Caco-2 (cell line): ENCODE data around the gene KRTAP9-9. TPM values are rescaled to one million over a fixed set of nuclear protein-coding genes. Genes with fewer than 3 reads are reported as not detected.
"Not testable (repeated sequence)": the region's sequence is repeated elsewhere in the genome, so short reads cannot be mapped to it uniquely, and the experiment has no call there.

Experiments
- BruUV-seq: library from RNA; stranded (reverse); fragments of 400-500 nt; replicated peaks from 2 replicates; lab custom pipeline; 2021; lab: Mats Ljungman, UMichigan
- CTCF ChIA-PET: fragments of 300-600 bp; sonication (Branson Sonifier 250); formaldehyde crosslinking; loops from one replicate; lab custom pipeline; 2022; ENCODE audit warnings: antibody characterized with exemption; lab: Charles Lee
- POLR2A ChIA-PET: fragments of 300-600 bp; sonication (Branson Sonifier 250); formaldehyde crosslinking; loops from one replicate; lab custom pipeline; 2022; ENCODE audit warnings: antibody characterized with exemption; lab: Charles Lee
- DNase-seq, 2 experiments: peaks; one replicate each; pipeline versions ENCODE4 v3.0.0 to v3.0.0-alpha.2; 2020 to 2022
- H3K27me3 ChIP-seq: replicated peaks from 2 replicates; pipeline ENCODE4 v1.6.0; 2011; ENCODE audit warnings: low read length; ENCODE audit not compliant: control insufficient read depth, insufficient read depth
- H3K36me3 ChIP-seq: 2 replicates; pipeline ENCODE4 v1.5.1; 2011; ENCODE audit warnings: low read length; ENCODE audit not compliant: control insufficient read depth, insufficient read depth
- H3K4me1 ChIP-seq: fragments of 250-450 bp; sonication (Bioruptor Pico); 2 replicates; pipeline ENCODE4 v1.5.1; 2020; ENCODE audit warnings: mild to moderate bottlenecking
- H3K4me3 ChIP-seq: 2 replicates; pipeline ENCODE4 v1.5.1; 2011; ENCODE audit warnings: low read depth, mild to moderate bottlenecking, control low read depth, low read length
- H3K9me3 ChIP-seq: fragments of 250-450 bp; sonication (Bioruptor Pico); 2 replicates; pipeline ENCODE4 v1.5.1; 2020; ENCODE audit warnings: mild to moderate bottlenecking, moderate library complexity
- H3K27ac Mint-ChIP-seq: one replicate; pipeline ENCODE4 v1.8.0; 2022; ENCODE audit warnings: mixed read lengths; ENCODE audit not compliant: unreplicated experiment
- H3K27me3 Mint-ChIP-seq: one replicate; pipeline ENCODE4 v1.8.0; 2022; ENCODE audit warnings: mixed read lengths; ENCODE audit not compliant: insufficient read depth, unreplicated experiment
- H3K36me3 Mint-ChIP-seq: one replicate; pipeline ENCODE4 v1.8.0; 2022; ENCODE audit warnings: mild to moderate bottlenecking, mixed read lengths; ENCODE audit not compliant: insufficient read depth, unreplicated experiment
- H3K4me1 Mint-ChIP-seq: one replicate; pipeline ENCODE4 v1.8.0; 2022; ENCODE audit warnings: low read depth, mixed read lengths; ENCODE audit not compliant: unreplicated experiment
- H3K4me3 Mint-ChIP-seq: one replicate; pipeline ENCODE4 v1.8.0; 2022; ENCODE audit warnings: mild to moderate bottlenecking, moderate library complexity, mixed read lengths; ENCODE audit not compliant: unreplicated experiment
- H3K9me3 Mint-ChIP-seq: one replicate; pipeline ENCODE4 v1.8.0; 2022; ENCODE audit warnings: mixed read lengths; ENCODE audit not compliant: unreplicated experiment
- intact Hi-C: fragments of 100-400 bp; cut with micrococcal nuclease; formaldehyde crosslinking; loops from one replicate; pipeline ENCODE4 v1.10.0; 2022; ENCODE audit not compliant: unreplicated experiment
- total RNA-seq: library from RNA; stranded (reverse); gene quantifications from 2 replicates; pipeline ENCODE4 v1.2.3, GENCODE V29; 2022
- TF ChIP-seq, protein P1 (sequence below), 2 experiments: fragments of 200-600 bp in 1 of 2; IDR thresholded peaks; 1 replicate in 1 of 2; 2 replicates in 1 of 2; pipeline versions ENCODE4 v1.5.1 to v1.8.0; 2011 to 2022; ENCODE audit warnings: antibody characterized with exemption in 1 of 2, control low read depth in 1 of 2, inconsistent platforms in 1 of 2, low read depth in 1 of 2, low read length in 1 of 2, mild to moderate bottlenecking in 1 of 2, moderate library complexity in 1 of 2; ENCODE audit not compliant: insufficient read depth in 1 of 2, severe bottlenecking in 1 of 2, unreplicated experiment in 1 of 2

The KRTAP9-9 gene
- total RNA-seq, 1 experiment from 2014 or later = not detected

GRCh38 chr17:41230094-41230493 lies 25.1 kb upstream of the KRTAP9-9 start:
- DNase-seq = no peak
- no peaks in the 10 kb centered on the region for H3K9me3 Mint-ChIP-seq
- H3K36me3 ChIP-seq = no peaks in the 10 kb centered on the region
- H3K4me3 Mint-ChIP-seq = no peak overlapping the region
- H3K36me3 Mint-ChIP-seq = no peaks in the 10 kb centered on the region
- H3K4me3 ChIP-seq = no peak overlapping the region
- no peaks in the 10 kb centered on the region for H3K9me3 ChIP-seq
- H3K27me3 ChIP-seq = no peaks in the 10 kb centered on the region
- ChIA-PET CTCF (interaction anchor here (0.7 kb wide), 1 partner anchor 335 kb away, joined by 5 read pairs; no protein-coding TSS in a partner anchor), POLR2A (no interaction called here)
- intact Hi-C loops = no loop called here
- H3K27ac Mint-ChIP-seq = no peak overlapping the region
- H3K4me1 Mint-ChIP-seq = no peaks in the 10 kb centered on the region
- TF ChIP-seq, protein P1, sequence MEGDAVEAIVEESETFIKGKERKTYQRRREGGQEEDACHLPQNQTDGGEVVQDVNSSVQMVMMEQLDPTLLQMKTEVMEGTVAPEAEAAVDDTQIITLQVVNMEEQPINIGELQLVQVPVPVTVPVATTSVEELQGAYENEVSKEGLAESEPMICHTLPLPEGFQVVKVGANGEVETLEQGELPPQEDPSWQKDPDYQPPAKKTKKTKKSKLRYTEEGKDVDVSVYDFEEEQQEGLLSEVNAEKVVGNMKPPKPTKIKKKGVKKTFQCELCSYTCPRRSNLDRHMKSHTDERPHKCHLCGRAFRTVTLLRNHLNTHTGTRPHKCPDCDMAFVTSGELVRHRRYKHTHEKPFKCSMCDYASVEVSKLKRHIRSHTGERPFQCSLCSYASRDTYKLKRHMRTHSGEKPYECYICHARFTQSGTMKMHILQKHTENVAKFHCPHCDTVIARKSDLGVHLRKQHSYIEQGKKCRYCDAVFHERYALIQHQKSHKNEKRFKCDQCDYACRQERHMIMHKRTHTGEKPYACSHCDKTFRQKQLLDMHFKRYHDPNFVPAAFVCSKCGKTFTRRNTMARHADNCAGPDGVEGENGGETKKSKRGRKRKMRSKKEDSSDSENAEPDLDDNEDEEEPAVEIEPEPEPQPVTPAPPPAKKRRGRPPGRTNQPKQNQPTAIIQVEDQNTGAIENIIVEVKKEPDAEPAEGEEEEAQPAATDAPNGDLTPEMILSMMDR (IDR thresholded peaks at IDR 0.05; ENCODE audit: insufficient read depth in 1 of 2, low read depth in 1 of 2, low read length in 1 of 2, severe bottlenecking in 1 of 2, unreplicated experiment in 1 of 2) = no peak
- peaks cover 4% of the 10 kb centered on the region for H3K27me3 Mint-ChIP-seq
- BruUV-seq = no TSS peak
- no peaks in the 10 kb centered on the region for H3K4me1 ChIP-seq

DNA sequence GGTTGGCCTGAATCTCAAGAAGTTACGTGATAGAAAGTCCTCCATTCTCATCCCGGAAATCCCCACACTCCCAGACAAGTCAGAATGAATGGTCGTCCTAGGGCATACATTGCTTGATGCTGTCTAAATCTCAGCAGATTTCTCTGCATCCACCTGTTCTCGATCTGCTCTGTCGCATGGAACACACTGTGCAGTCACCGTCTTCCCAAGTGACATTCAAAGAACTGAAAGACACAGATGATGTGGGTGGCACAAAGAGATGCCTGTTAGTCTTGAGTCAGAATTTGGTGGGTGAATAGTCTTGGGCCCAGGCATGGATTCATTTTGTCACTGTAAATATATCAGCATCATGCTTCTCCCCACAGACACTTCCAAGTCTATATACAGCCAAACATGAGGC lies 23.5 kb upstream of the KRTAP9-9 start:
- H3K27me3 ChIP-seq = no peaks in the 10 kb centered on the region
- no peaks in the 10 kb centered on the region for H3K36me3 ChIP-seq
- Mint-ChIP-seq H3K36me3 (no peaks in the 10 kb centered on the region), H3K4me3 (no peak overlapping the region), H3K27ac (no peak overlapping the region), H3K9me3 (no peaks in the 10 kb centered on the region), H3K27me3 (peaks cover 4% of the 10 kb centered on the region), H3K4me1 (no peaks in the 10 kb centered on the region)
- no peak overlapping the region for H3K4me3 ChIP-seq
- ChIA-PET CTCF (no interaction called here), POLR2A (no interaction called here)
- BruUV-seq = no TSS peak
- intact Hi-C loops = no loop called here
- DNase-seq = no peak
- TF ChIP-seq, protein P1 (IDR thresholded peaks at IDR 0.05; ENCODE audit: insufficient read depth in 1 of 2, low read depth in 1 of 2, low read length in 1 of 2, severe bottlenecking in 1 of 2, unreplicated experiment in 1 of 2) = no peak
- H3K4me1 ChIP-seq = no peaks in the 10 kb centered on the region
- no peaks in the 10 kb centered on the region for H3K9me3 ChIP-seq

GRCh38 chr17:41232399-41233105 lies 22.6 kb upstream of the KRTAP9-9 start, which contains the start of gene KRTAP9-3:
KRTAP9-3 (plus strand) TSS chr17:41232449; CDS start chr17:41232502, 53 bp downstream.
- H3K9me3 Mint-ChIP-seq, H3K27me3 ChIP-seq, H3K4me3 ChIP-seq, H3K9me3 ChIP-seq, H3K4me1 ChIP-seq, DNase-seq, H3K27ac Mint-ChIP-seq, H3K4me1 Mint-ChIP-seq, intact Hi-C loops, H3K27me3 Mint-ChIP-seq, BruUV-seq, CTCF ChIA-PET, H3K4me3 Mint-ChIP-seq, H3K36me3 Mint-ChIP-seq, H3K36me3 ChIP-seq: not testable (repeated sequence)
- POLR2A ChIA-PET = interaction anchor here (0.6 kb wide), 1 partner anchor 174 kb away, joined by 6 read pairs; no protein-coding TSS in a partner anchor

DNA sequence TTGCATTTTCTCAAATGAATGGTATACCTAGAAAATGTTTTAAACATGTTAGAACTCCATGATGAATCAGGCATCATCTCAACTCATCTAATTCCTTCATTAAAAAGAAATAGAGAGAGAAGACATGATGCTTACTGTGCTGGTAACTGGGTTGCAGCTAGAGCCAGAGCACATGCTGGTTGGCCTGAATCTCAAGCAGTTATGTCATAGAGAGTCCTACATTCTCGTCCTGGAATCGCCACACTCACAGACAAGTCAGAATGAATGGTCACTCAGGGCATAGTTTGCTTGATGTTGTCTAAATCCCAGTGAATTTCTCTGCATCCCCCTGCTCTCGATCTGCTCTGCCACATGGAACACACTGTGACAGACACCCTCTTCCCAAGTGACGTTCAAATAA lies 18.1 kb upstream of the KRTAP9-9 start:
- CTCF ChIA-PET, H3K4me1 Mint-ChIP-seq, BruUV-seq, H3K27me3 ChIP-seq, intact Hi-C loops, H3K36me3 ChIP-seq, H3K4me3 Mint-ChIP-seq, H3K36me3 Mint-ChIP-seq, H3K4me1 ChIP-seq, H3K4me3 ChIP-seq, H3K27me3 Mint-ChIP-seq, H3K27ac Mint-ChIP-seq, POLR2A ChIA-PET, H3K9me3 ChIP-seq, DNase-seq: not testable (repeated sequence)
- peaks cover 10% of the 10 kb centered on the region for H3K9me3 Mint-ChIP-seq

DNA sequence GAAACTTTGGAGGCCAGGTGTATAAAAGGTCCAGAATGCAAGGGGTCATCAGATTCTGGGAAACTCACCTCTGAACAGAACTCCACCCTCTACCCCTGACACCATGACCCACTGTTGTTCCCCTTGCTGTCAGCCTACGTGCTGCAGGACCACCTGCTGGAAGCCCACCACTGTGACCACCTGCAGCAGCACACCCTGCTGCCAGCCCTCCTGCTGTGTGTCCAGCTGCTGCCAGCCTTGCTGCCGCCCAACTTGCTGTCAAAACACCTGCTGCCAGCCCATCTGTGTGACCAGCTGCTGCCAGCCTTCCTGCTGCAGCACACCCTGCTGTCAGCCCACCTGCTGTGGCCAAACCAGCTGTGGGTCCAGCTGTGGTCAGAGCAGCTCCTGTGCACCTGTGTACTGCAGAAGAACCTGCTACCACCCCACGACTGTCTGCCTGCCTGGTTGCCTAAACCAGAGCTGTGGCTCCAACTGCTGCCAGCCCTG lies 17.2 kb upstream of the KRTAP9-9 start, which contains the start of gene KRTAP9-8:
Gene KRTAP9-8 (plus strand): TSS at position 51 of the 489 bp plus-strand sequence. CDS start 53 bp downstream, at position 104.
- intact Hi-C loops, H3K4me3 Mint-ChIP-seq, H3K27me3 ChIP-seq, H3K9me3 ChIP-seq, CTCF ChIA-PET, H3K4me1 Mint-ChIP-seq, DNase-seq, H3K36me3 Mint-ChIP-seq, H3K4me3 ChIP-seq, H3K36me3 ChIP-seq, H3K4me1 ChIP-seq, H3K27ac Mint-ChIP-seq, BruUV-seq, H3K27me3 Mint-ChIP-seq, POLR2A ChIA-PET: not testable (repeated sequence)
- H3K9me3 Mint-ChIP-seq = peaks cover 19% of the 10 kb centered on the region
